ENCODE results near the gene CHRNA10.

- TF ChIP-seq CTCF (conservative IDR thresholded peaks at IDR 0.05) (no peak), EZH2 (IDR thresholded peaks at IDR 0.05; ENCODE audit: low read depth) (no peak)
These were observed 15.6 kb upstream of the CHRNA10 start for GRCh38 chr11:3686751-3687150.

Data from PC-9 (cell line).